H9 (cell line): Measurements from ENCODE around the gene PLCL1. TPM values are rescaled to one million over a fixed set of nuclear protein-coding genes. Genes with fewer than 3 reads are reported as not detected.

ENCODE experiments used
- DNase-seq: peaks from one replicate; pipeline ENCODE4 v3.0.0-alpha.2; 2017
- H2AFZ ChIP-seq: one replicate; pipeline ENCODE4 v1.6.1; 2013; ENCODE audit warnings: mild to moderate bottlenecking, low read length, control low read depth, moderate library complexity
- H2AK5ac ChIP-seq: 2 replicates; pipeline ENCODE4 v1.6.1; 2013; ENCODE audit warnings: low read length, control low read depth, mixed read lengths; ENCODE audit not compliant: insufficient read length
- H2BK120ac ChIP-seq: one replicate; pipeline ENCODE4 v1.6.1; 2013; ENCODE audit warnings: low read depth, mild to moderate bottlenecking, low read length, control low read depth, inconsistent platforms; ENCODE audit not compliant: poor library complexity, severe bottlenecking
- H2BK12ac ChIP-seq: 2 replicates; pipeline ENCODE4 v1.6.1; 2013; ENCODE audit warnings: low read length, control low read depth, mixed read lengths, low read depth; ENCODE audit not compliant: insufficient read length
- H2BK15ac ChIP-seq: 2 replicates; pipeline ENCODE4 v1.6.1; 2013; ENCODE audit warnings: low read depth, low read length, control low read depth
- H2BK20ac ChIP-seq: one replicate; pipeline ENCODE4 v1.6.1; 2013; ENCODE audit warnings: low read depth, mild to moderate bottlenecking, low read length, control low read depth, inconsistent platforms; ENCODE audit not compliant: poor library complexity, severe bottlenecking
- H2BK5ac ChIP-seq: 2 replicates; pipeline ENCODE4 v1.6.1; 2013; ENCODE audit warnings: low read length, control low read depth, mixed read lengths; ENCODE audit not compliant: insufficient read length
- H3K14ac ChIP-seq: 2 replicates; pipeline ENCODE4 v1.6.1; 2013; ENCODE audit warnings: low read length, control low read depth; ENCODE audit not compliant: insufficient read depth
- H3K18ac ChIP-seq: 2 replicates; pipeline ENCODE4 v1.6.1; 2013; ENCODE audit warnings: low read depth, mild to moderate bottlenecking, mixed read lengths, low read length, control low read depth; ENCODE audit not compliant: insufficient read length
- H3K23ac ChIP-seq: 2 replicates; pipeline ENCODE4 v1.6.1; 2013; ENCODE audit warnings: low read length, control low read depth, mixed read lengths, low read depth; ENCODE audit not compliant: insufficient read length
- H3K23me2 ChIP-seq: 2 replicates; pipeline ENCODE4 v1.6.1; 2013; ENCODE audit warnings: low read depth, mild to moderate bottlenecking, mixed read lengths, low read length, control low read depth; ENCODE audit not compliant: insufficient read length, poor library complexity, severe bottlenecking
- H3K27ac ChIP-seq: 2 replicates; pipeline ENCODE4 v1.5.1; 2013; ENCODE audit warnings: low read length, control low read depth, mixed read lengths, low read depth; ENCODE audit not compliant: insufficient read length
- H3K27me3 ChIP-seq: 2 replicates; pipeline ENCODE4 v1.6.1; 2013; ENCODE audit warnings: low read length, control low read depth, inconsistent platforms; ENCODE audit not compliant: insufficient read depth
- H3K4ac ChIP-seq: 2 replicates; pipeline ENCODE4 v1.6.1; 2013; ENCODE audit warnings: low read depth, mild to moderate bottlenecking, control low read depth, inconsistent platforms, low read length, moderate library complexity
- H3K4me1 ChIP-seq: 2 replicates; pipeline ENCODE4 v1.6.1; 2013; ENCODE audit warnings: low read length, control low read depth, inconsistent platforms; ENCODE audit not compliant: insufficient read depth
- H3K4me2 ChIP-seq: 2 replicates; pipeline ENCODE4 v1.6.1; 2013; ENCODE audit warnings: low read length, control low read depth, mixed read lengths; ENCODE audit not compliant: insufficient read length, insufficient read depth
- H3K56ac ChIP-seq: 2 replicates; pipeline ENCODE4 v1.6.1; 2013; ENCODE audit warnings: low read depth, mild to moderate bottlenecking, mixed read lengths, low read length, control low read depth; ENCODE audit not compliant: insufficient read length
- H3K79me1 ChIP-seq: 2 replicates; pipeline ENCODE4 v1.6.1; 2013; ENCODE audit warnings: low read depth, mild to moderate bottlenecking, moderate library complexity, low read length, control low read depth, inconsistent platforms; ENCODE audit not compliant: insufficient read depth, poor library complexity, severe bottlenecking
- H3K79me2 ChIP-seq: 2 replicates; pipeline ENCODE4 v1.6.1; 2013; ENCODE audit warnings: low read length, control low read depth, inconsistent platforms; ENCODE audit not compliant: insufficient read depth
- H3K9ac ChIP-seq: 2 replicates; pipeline ENCODE4 v1.6.1; 2013; ENCODE audit warnings: low read length, control low read depth, mixed read lengths; ENCODE audit not compliant: insufficient read length; ENCODE audit errors: extremely low read depth
- H3K9me3 ChIP-seq: one replicate; pipeline ENCODE4 v1.6.1; 2013; ENCODE audit warnings: low read depth, low read length, inconsistent platforms; ENCODE audit not compliant: control insufficient read depth
- H3T11ph ChIP-seq: one replicate; pipeline ENCODE4 v1.6.1; 2013; ENCODE audit warnings: mild to moderate bottlenecking, low read length, control low read depth, inconsistent platforms
- H4K20me1 ChIP-seq: one replicate; pipeline ENCODE4 v1.6.1; 2013; ENCODE audit not compliant: control insufficient read depth, insufficient read length, insufficient read depth
- H4K5ac ChIP-seq: 2 replicates; pipeline ENCODE4 v1.6.1; 2013; ENCODE audit warnings: low read depth, mild to moderate bottlenecking, mixed read lengths, low read length, control low read depth; ENCODE audit not compliant: insufficient read length
- H4K8ac ChIP-seq: replicated peaks from 2 replicates; pipeline ENCODE4 v1.6.1; 2013; ENCODE audit warnings: low read length, control low read depth, mixed read lengths, low read depth; ENCODE audit not compliant: insufficient read length
- H4K91ac ChIP-seq: 2 replicates; pipeline ENCODE4 v1.6.1; 2013; ENCODE audit warnings: low read depth, mild to moderate bottlenecking, moderate library complexity, mixed read lengths, low read length, control low read depth; ENCODE audit not compliant: insufficient read length
- H3K27ac Mint-ChIP-seq, 3 experiments: 2 replicates in 2 of 3; 3 replicates in 1 of 3; pipeline ENCODE4 v1.8.0; 2020 to 2021; ENCODE audit warnings: mixed read lengths in 3 of 3, mild to moderate bottlenecking in 1 of 3, moderate library complexity in 1 of 3
- H3K27me3 Mint-ChIP-seq: 2 replicates; pipeline ENCODE4 v1.8.0; 2021; ENCODE audit warnings: low read depth, mild to moderate bottlenecking, moderate library complexity, mixed read lengths
- H3K36me3 Mint-ChIP-seq, 3 experiments: 2 replicates in 2 of 3; 3 replicates in 1 of 3; pipeline ENCODE4 v1.8.0; 2020 to 2021; ENCODE audit warnings: low read depth in 3 of 3, mixed read lengths in 3 of 3; ENCODE audit not compliant: insufficient read depth in 1 of 3
- H3K4me1 Mint-ChIP-seq, 2 experiments: 2 replicates each; pipeline ENCODE4 v1.8.0; 2020; ENCODE audit warnings: mixed read lengths in 2 of 2
- H3K4me3 Mint-ChIP-seq, 2 experiments: 2 replicates in 1 of 2; 3 replicates in 1 of 2; pipeline ENCODE4 v1.8.0; 2020 to 2021; ENCODE audit warnings: mild to moderate bottlenecking in 2 of 2, mixed read lengths in 2 of 2, moderate library complexity in 1 of 2
- H3K9me3 Mint-ChIP-seq, 2 experiments: 2 replicates in 1 of 2; 3 replicates in 1 of 2; pipeline ENCODE4 v1.8.0; 2020; ENCODE audit warnings: mild to moderate bottlenecking in 2 of 2, mixed read lengths in 2 of 2, moderate library complexity in 1 of 2
- CTCF ChIP-seq: fragments of 200-600 bp; sonication (generic); conservative IDR thresholded peaks from 3 replicates; pipeline ENCODE4 v1.8.0; 2021; ENCODE audit warnings: antibody characterized with exemption, mild to moderate bottlenecking
- WGBS: extraction: QIAGEN DNeasy Blood & Tissue Kit; methylation state at CpG from one replicate; pipeline ENCODE4 v1.1.7; 2013; ENCODE audit warnings: missing lambda C conversion rate, low lambda C conversion rate, mixed read lengths; ENCODE audit not compliant: insufficient read length; ENCODE audit errors: extremely low coverage; 5-methylcytosine and 5-hydroxymethylcytosine counted together
- total RNA-seq: library from RNA; stranded (reverse); gene quantifications from 2 replicates; pipeline ENCODE4 v1.2.1, GENCODE V29; 2021

The PLCL1 gene
- total RNA-seq, 1 experiment from 2014 or later: 0.04 TPM

DNA sequence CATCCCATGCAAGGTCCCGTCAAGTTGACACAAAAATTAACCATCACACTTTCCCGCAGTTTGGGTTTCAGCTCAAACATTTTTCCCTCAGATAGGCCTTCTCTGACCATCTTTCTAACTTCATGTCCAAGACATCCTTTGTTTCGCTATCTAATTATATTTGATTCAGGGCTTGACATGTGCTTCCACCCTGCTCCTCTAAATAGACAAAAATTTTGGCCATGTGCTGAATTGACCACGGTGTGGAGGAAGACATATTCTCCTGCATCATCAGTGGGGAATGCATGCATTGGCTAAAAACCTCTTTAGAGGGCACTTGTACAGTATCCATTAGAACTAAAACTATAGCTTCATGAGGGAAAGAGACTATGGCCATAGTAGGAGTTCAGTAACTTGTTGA, 81.2 kb downstream of the PLCL1 start:
- Histone ChIP-seq H3T11ph (no peak overlapping the region), H3K27ac (no peak overlapping the region), H3K23ac (no peak overlapping the region), H2BK120ac (no peak overlapping the region), H4K8ac (no peak overlapping the region), H3K79me2 (no peaks in the 10 kb centered on the region), H3K79me1 (no peaks in the 10 kb centered on the region), H2BK20ac (no peak overlapping the region), H4K5ac (no peak overlapping the region), H3K4me2 (no peak overlapping the region), H3K18ac (no peak overlapping the region), H4K20me1 (no peaks in the 10 kb centered on the region), H3K9me3 (no peaks in the 10 kb centered on the region), H2BK5ac (no peak overlapping the region), H2AFZ (no peak overlapping the region), H2BK15ac (no peak overlapping the region), H3K14ac (no peak overlapping the region), H4K91ac (no peak overlapping the region), H3K23me2 (no peaks in the 10 kb centered on the region), H3K56ac (no peak overlapping the region), H3K4me1 (no peaks in the 10 kb centered on the region; the same call in 1 of the 2 replicates), H2BK12ac (no peak overlapping the region), H2AK5ac (no peak overlapping the region), H3K9ac (no peak overlapping the region), H3K27me3 (no peaks in the 10 kb centered on the region), H3K4ac (no peak overlapping the region)
- Mint-ChIP-seq H3K4me3 (no peak overlapping the region), H3K36me3 (no peaks in the 10 kb centered on the region), H3K27me3 (no peaks in the 10 kb centered on the region), H3K27ac (no peak overlapping the region), H3K4me1 (peaks cover 6% of the 10 kb centered on the region in 2 experiments), H3K9me3 (no peaks in the 10 kb centered on the region)
- no peak for DNase-seq
- no CpG with 5 or more reads among the region's 4 CpGs for WGBS
- TF ChIP-seq CTCF: no peak
